Measurements from ENCODE around the gene KIAA0319L.
"Not testable (repeated sequence)": the region's sequence is repeated elsewhere in the genome, so short reads cannot be mapped to it uniquely, and the experiment has no call there.

The KIAA0319L gene

DNA sequence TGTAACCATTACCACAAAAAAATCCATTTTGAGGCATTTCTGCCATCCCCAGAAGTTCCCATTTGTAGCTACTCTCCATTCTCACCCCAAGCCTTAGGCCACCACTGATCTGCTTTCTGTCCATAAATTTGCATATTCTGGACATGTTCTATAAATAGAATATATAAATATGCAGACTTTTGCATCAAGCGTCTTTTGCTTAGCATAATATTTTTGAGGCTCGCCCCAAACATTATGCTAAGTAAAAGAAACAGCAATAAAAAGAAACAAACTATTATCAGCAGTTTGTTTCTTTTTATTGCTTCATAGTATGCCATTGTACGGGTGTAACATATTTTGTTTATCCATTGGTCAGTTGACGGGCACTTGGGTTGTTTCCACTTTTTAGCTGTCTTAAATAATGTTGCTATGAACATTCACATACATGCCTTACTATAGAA is 23.8 kb upstream of the KIAA0319L start:
- H3K4me3 ChIP-seq (replicated peaks; ENCODE audit: low read depth, low read length), result no peak overlapping the region
- DNase-seq (ENCODE audit: low read depth), result no peak
- TF ChIP-seq, protein P1, sequence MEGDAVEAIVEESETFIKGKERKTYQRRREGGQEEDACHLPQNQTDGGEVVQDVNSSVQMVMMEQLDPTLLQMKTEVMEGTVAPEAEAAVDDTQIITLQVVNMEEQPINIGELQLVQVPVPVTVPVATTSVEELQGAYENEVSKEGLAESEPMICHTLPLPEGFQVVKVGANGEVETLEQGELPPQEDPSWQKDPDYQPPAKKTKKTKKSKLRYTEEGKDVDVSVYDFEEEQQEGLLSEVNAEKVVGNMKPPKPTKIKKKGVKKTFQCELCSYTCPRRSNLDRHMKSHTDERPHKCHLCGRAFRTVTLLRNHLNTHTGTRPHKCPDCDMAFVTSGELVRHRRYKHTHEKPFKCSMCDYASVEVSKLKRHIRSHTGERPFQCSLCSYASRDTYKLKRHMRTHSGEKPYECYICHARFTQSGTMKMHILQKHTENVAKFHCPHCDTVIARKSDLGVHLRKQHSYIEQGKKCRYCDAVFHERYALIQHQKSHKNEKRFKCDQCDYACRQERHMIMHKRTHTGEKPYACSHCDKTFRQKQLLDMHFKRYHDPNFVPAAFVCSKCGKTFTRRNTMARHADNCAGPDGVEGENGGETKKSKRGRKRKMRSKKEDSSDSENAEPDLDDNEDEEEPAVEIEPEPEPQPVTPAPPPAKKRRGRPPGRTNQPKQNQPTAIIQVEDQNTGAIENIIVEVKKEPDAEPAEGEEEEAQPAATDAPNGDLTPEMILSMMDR (IDR thresholded peaks at IDR 0.05; ENCODE audit: low read length, missing control alignments), result no peak

DNA sequence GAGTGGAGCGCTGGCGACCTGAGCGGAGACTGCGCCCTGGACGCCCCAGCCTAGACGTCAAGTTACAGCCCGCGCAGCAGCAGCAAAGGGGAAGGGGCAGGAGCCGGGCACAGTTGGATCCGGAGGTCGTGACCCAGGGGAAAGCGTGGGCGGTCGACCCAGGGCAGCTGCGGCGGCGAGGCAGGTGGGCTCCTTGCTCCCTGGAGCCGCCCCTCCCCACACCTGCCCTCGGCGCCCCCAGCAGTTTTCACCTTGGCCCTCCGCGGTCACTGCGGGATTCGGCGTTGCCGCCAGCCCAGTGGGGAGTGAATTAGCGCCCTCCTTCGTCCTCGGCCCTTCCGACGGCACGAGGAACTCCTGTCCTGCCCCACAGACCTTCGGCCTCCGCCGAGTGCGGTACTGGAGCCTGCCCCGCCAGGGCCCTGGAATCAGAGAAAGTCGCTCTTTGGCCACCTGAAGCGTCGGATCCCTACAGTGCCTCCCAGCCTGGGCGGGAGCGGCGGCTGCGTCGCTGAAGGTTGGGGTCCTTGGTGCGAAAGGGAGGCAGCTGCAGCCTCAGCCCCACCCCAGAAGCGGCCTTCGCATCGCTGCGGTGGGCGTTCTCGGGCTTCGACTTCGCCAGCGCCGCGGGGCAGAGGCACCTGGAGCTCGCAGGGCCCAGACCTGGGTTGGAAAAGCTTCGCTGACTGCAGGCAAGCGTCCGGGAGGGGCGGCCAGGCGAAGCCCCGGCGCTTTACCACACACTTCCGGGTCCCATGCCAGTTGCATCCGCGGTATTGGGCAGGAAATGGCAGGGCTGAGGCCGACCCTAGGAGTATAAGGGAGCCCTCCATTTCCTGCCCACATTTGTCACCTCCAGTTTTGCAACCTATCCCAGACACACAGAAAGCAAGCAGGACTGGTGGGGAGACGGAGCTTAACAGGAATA is 20.1 kb upstream of the KIAA0319L start:
- H3K4me3 ChIP-seq (replicated peaks; ENCODE audit: low read depth, low read length), result peak overlapping the region; percentile 3
- DNase-seq (ENCODE audit: low read depth), result no peak
- TF ChIP-seq, protein P1 (IDR thresholded peaks at IDR 0.05; ENCODE audit: low read length, missing control alignments), result no peak

DNA sequence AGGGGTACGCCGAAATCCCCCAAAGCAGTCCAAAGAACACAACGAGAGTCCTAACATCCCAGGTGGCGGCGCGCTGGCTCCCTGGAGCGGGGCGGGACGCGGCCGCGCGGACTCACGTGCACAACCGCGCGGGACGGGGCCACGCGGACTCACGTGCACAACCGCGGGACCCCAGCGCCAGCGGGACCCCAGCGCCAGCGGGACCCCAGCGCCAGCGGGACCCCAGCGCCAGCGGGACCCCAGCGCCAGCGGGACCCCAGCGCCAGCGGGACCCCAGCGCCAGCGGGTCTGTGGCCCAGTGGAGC is 19.5 kb upstream of the KIAA0319L start:
- H3K4me3 ChIP-seq (replicated peaks; ENCODE audit: low read depth, low read length); DNase-seq (ENCODE audit: low read depth): not testable (repeated sequence)

DNA sequence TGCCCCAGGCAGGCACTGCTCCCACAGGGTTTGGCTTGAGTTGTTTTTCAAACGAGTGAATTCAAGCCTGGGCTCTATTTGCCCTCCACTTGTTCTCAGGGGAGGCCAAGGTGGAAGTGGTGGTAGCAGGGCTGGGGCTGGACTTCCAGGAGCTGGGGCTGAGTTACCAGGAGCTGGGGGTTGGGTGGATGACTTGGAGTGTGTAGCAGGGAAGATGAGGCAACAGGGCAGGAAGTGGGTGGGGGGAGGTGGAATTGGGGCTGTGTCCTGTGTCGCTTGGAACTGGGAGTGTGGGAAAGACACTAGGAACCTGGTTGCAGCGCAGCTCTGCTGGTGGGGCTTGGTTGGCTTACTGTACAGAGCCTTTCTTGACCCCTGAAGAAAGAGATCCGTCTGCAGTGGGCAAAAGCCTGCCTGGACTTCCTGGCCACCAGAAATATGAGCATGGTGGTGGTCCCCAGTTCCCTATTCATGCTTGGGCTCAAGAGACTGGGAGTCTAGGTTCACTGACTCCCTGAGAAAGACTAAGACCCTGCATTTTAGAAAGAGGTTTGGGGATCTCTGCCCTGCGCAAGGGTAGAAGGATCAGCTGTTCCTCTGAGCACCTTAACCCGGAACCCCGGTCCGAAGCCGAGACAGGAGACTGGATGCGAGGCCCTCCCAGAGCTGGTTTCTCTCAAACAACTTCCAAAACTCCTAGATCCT is 19.0 kb upstream of the KIAA0319L start:
- TF ChIP-seq, protein P1 (IDR thresholded peaks at IDR 0.05; ENCODE audit: low read length, missing control alignments), result no peak
- H3K4me3 ChIP-seq (replicated peaks; ENCODE audit: low read depth, low read length), result no peak overlapping the region
- DNase-seq (ENCODE audit: low read depth), result no peak

DNA sequence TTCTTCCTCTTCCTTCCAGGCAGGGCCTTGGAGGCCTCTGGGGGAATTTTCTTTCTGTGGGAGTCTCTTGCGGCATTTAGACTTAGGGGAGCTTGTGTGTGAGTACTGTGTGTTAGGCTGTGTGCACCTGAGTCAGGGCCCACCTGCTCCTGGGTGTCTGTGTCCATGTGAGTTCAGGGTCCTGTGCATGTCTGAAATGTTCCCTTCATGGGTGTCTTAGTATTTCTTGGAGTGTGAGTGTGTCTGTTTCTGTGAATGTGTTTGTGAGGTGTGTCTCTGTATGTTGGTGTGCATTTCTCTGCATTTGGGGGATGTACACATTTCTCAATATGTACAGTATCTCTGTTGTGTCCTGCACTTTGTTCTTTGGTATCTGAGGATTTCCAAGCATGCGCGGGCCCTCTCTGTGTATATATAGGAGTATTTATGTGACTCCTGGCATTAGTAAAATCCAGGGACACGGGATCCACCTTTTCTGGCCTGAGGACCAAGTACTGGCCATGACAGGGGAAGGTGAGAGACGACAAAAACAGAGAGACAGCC is 18.3 kb upstream of the KIAA0319L start:
- no peak overlapping the region for H3K4me3 ChIP-seq (replicated peaks; ENCODE audit: low read depth, low read length)

DNA sequence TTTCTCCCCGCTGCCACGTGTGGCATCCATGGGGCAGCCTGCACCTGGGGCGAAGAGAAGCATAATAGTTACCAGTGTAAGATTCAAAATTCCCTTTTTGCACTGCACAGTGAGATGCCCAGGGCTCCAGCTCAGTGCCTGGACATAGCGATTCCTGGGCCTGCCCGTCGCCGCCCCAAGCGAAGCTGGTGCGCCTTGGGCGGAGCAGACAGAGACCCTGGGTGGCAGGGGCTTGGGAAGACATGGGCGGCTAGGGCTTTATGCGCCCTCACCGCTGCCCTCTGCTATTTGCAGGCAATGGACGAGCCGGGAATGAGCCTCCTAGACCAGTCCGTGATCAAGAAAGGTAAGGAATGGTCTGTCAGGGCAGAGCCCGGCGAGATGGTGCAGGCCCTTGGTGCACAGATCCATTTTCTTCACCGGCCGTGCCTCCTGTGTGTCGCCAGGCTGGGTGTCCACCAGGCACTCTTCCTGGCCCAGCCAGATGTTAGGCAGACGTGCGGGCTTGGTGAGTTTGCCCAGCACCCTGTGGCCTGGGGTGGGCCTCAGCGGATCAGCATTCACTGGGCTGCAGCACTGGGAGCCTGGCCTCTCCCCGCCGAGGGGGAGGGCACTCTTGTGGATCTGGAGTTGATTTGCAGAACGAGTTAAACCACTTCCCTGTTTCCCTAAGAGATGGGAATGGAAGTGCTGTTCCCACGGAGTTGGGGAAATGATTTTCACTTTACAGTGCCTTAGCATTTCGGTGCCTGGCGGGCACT is 17.6 kb upstream of the KIAA0319L start:
- TF ChIP-seq, protein P1 (IDR thresholded peaks at IDR 0.05; ENCODE audit: low read length, missing control alignments), result no peak
- no peak overlapping the region for H3K4me3 ChIP-seq (replicated peaks; ENCODE audit: low read depth, low read length)
- DNase-seq (ENCODE audit: low read depth), result no peak

More for the DNA sequence above, 18.3 kb upstream of the KIAA0319L start:
- TF ChIP-seq, protein P1 (IDR thresholded peaks at IDR 0.05; ENCODE audit: low read length, missing control alignments), result no peak
- no peak for DNase-seq (ENCODE audit: low read depth)
